DND-41 (cell line): ENCODE results near the gene PHRF1.

ENCODE experiments used
- CTCF ChIP-seq: IDR thresholded peaks from 2 replicates; pipeline ENCODE4 v1.5.1; 2012; ENCODE audit warnings: borderline replicate concordance, low read length, moderate library complexity, mild to moderate bottlenecking; ENCODE audit not compliant: poor library complexity, severe bottlenecking; ENCODE audit errors: extremely low read depth
- EZH2 ChIP-seq: IDR thresholded peaks from 3 replicates; pipeline ENCODE4 v1.6.1; 2012; ENCODE audit warnings: borderline replicate concordance, low read depth, mild to moderate bottlenecking, moderate library complexity, low read length, inconsistent platforms; ENCODE audit not compliant: severe bottlenecking

DNA sequence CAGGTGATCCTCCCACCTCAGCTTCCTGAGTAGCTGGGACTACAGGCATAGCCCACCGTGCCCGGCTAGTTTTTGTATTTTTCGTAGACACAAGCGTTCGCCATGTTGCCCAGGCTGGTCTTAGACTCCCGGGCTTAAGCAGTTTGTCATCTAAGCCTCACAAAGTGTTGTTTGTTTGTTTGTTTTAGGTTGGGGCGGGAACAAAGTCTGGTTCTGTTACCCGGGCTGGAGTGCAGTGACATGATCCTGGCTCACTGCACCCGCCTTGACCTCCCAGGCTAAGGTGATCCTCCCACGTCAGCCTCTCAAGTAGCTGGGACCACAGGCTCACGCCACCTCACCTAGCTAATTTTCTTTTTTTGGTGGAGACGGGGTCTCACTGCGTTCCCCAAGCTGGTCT lies 26.9 kb downstream of the PHRF1 start:
- TF ChIP-seq CTCF (no peak), EZH2 (no peak)
